NK-92 treated with Interleukin-12 subunit alpha and Interleukin-12 subunit beta, amount 100 ng/mL, for 24 hours (cell line): ENCODE measurements around the gene CCDC85C.

Experiments
- DNase-seq: peaks from one replicate; lab custom pipeline; 2025; lab: John Stamatoyannopoulos, UW

Gene CCDC85C

GRCh38 chr14:99628887-99629618 is 25.0 kb upstream of the CCDC85C start:
- peak; percentile 37 for DNase-seq

- no peak for DNase-seq
Measured at GRCh38 chr14:99627510-99628381, 23.7 kb upstream of the CCDC85C start.

- no peak for DNase-seq
Measured at GRCh38 chr14:99627100-99627499, 23.1 kb upstream of the CCDC85C start.

- no peak for DNase-seq
Measured at GRCh38 chr14:99626041-99626648, 22.1 kb upstream of the CCDC85C start.

GRCh38 chr14:99625476-99625875 is 21.5 kb upstream of the CCDC85C start:
- no peak for DNase-seq

GRCh38 chr14:99624971-99625370 is 21.0 kb upstream of the CCDC85C start:
- no peak for DNase-seq

- DNase-seq = no peak
Measured at GRCh38 chr14:99624024-99624423, 20.0 kb upstream of the CCDC85C start.

- DNase-seq = no peak
Measured at GRCh38 chr14:99621948-99622347, 17.9 kb upstream of the CCDC85C start.

- DNase-seq = no peak
Measured at GRCh38 chr14:99619835-99620834, 16.1 kb upstream of the CCDC85C start.

- DNase-seq = no peak
Measured at GRCh38 chr14:99616832-99617800, 13.1 kb upstream of the CCDC85C start.

- DNase-seq = no peak
Measured at GRCh38 chr14:99615497-99616157, 11.6 kb upstream of the CCDC85C start.

- no peak for DNase-seq
Measured at GRCh38 chr14:99612738-99613330, 8.8 kb upstream of the CCDC85C start.

- no peak for DNase-seq
Measured at GRCh38 chr14:99612071-99612737, 8.2 kb upstream of the CCDC85C start.

- DNase-seq = no peak
Measured at GRCh38 chr14:99611646-99612045, 7.6 kb upstream of the CCDC85C start.

- DNase-seq = no peak
Measured at GRCh38 chr14:99609245-99610170, 5.5 kb upstream of the CCDC85C start.

- no peak for DNase-seq
Measured at GRCh38 chr14:99608591-99608990, 4.6 kb upstream of the CCDC85C start.

GRCh38 chr14:99606359-99606758 is 2.4 kb upstream of the CCDC85C start:
- DNase-seq = no peak
